SKM-1 (cell line): ENCODE measurements around the gene CCNL2.
"Not testable (repeated sequence)": the region's sequence is repeated elsewhere in the genome, so short reads cannot be mapped to it uniquely, and the experiment has no call there.

Experiments used
- DNase-seq: peaks from one replicate; lab custom pipeline; 2025; ENCODE audit not compliant: unreplicated experiment; lab: John Stamatoyannopoulos, UW

Gene CCNL2

DNA sequence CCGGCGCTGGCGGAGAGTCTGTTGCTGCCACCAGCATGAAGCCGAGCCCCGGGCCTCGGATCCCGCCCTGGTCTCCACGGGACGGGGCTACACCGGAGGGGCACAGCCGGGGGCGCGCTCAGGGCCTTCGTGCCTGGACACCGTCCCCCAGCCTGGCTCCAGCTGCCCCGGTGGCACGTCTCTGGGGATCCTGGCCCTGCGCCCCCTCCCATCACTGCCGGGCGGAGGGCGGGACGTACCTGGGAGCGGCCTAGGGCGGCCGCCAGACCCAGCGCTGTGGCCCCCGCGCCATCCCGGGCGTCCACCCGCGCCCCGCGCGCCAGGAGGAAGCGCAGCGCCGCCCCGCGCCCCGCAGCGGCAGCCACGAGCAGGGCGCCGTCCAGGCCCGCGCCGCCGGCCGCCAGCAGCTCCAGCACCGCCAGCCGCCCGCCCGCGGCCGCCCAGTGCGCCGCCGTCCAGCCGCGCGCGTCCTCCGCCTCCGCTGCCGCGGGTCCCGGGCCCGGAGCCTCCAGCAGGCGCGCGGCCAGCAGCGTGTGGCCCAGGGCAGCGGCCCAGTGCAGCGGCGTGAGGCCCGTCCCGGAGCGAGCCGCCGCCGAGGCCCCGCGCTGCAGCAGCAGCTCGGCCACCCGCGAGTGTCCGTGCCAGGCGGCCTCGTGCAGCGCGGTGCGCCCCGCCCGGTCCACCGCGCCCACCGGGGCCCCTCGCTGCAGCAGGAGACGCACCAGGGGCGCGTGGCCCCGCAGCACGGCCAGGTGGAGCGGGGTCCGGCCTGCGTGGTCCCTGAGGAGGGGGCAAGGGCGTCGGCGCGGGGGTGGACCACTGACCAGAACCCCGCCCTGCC is 20.9 kb upstream of the CCNL2 start:
- DNase-seq, result no peak

DNA sequence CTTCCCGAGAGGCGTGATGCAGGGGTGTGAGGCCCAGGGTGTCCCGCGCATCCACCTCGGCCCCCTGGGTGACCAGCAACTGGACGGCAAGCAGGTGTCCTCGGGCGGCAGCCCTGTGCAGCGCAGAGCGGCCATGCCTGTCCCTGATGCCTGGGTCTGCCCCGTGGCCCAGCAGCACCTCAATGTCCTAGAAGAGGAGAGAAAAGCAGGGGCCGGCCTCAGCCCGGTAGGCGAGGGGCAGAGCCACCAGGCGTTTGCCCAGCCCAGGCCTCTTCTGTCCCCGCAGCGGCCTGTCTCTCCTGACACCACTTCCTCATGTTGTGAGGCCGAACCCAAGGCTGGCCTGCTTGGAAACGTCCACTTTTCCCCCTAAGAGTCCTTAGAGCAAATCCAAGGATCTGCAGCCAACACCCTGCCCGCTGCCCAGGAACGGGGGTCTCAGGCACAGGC is 20.3 kb upstream of the CCNL2 start:
- DNase-seq, result no peak

DNA sequence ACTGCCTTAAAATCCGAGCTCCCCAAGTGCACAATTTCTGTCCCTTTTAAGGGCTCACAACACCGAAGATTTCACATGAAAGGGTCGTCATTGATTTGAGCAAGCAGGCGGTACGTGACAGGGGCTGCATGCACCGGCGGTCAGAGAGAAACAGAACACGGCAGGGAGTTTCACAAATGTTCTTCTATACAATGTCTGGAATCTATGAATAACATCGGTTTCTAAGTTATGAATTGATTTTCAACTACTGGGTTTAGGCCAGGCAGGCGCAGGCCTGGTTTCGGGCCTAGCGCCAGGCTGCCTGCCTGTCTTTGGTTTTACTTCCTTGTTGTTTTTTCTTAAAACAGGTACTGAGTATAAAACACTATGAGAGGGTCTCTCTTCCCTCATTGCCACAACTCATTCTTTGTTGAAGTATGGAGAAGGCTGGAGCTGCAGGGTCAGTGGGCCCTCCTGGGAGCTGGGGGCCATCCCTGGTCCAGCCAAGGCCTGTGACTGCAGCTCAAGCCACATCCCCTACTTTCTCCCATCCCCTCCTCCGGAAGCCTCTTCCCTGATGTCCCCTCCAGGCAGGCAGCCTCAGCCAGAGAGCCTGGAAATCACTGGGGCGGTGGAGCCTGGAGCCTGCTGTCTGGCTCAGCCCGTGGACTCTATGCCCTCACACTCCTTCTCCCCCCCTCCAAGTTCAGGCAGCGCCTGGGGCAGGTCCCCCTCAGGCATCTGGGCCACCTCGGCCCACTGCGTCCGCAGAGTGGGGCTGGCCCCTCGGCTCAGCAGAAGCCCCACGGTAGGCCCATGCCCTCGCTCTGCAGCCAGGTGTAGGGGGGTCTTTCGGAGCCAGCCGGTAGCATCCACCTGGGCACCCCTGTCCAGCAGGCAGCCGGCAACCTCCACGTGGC is 19.6 kb upstream of the CCNL2 start:
- DNase-seq, result no peak

DNA sequence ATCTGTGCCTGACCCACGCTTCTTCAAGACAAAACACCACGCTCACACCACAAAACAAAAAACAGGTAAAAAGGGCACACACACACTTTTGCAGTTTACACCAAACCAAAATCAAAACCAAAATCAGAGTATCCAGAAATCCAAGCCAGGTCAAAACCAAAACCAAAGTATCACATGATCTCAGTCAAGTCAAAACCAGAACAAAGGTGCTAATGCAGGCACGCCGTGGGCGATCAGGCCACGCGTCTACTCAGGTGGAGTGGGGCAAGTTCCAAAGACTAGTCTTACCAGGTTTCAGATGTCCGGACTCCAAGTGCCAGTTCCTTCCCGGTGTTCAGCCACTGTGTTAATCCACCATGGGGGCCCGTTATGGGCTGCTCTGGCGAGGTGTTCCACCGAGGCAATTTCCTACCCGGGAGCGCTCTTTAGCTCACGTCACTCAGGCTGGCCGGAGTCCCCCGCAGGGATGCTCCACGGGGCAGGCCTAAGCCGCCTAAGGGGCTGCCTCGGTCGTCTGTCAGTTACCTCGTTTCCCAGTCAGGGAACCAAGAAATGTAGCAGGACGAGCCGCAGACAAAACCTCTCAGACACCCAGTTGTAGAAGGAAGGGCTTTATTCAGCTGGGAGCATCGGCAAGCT is 18.8 kb upstream of the CCNL2 start:
- not testable (repeated sequence) for DNase-seq

DNA sequence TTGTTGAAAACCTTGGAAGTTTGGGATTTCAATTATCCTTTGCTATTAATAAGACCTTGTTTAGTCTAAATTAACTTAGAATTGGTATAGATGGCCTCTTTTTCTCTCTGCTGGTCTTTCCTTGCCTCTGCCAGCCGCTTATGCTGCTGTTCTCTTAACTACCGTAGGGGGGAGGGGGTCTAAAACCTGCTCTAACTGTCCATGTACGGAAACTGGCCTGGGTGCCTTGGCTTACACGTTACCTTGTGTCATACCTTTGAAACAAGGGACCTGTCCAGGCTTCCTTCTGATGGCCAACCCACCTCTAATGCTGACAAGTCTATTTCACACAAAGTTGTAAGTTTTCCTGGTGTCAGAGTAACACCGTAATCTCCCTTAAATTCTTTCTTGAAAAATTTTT is 18.3 kb upstream of the CCNL2 start:
- not testable (repeated sequence) for DNase-seq

DNA sequence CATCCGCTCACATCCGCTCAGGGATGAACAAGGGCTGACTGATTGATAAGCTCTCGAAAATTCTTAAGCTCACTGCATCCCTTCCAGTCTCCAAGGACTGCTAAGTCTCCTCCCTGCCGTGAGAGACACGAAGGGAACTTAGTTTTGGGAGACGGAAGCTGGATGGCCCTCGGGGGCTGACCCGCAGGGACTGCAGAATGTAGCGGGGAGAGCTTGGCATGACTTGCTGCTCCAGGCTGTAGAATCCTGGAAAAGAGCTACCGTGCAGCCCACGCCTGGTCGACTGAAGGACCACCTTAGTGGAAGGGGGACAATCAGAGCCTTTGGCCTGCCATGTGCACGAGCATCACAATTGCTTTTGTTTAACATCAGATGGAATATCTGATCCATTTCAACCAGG is 16.6 kb upstream of the CCNL2 start:
- no peak for DNase-seq

DNA sequence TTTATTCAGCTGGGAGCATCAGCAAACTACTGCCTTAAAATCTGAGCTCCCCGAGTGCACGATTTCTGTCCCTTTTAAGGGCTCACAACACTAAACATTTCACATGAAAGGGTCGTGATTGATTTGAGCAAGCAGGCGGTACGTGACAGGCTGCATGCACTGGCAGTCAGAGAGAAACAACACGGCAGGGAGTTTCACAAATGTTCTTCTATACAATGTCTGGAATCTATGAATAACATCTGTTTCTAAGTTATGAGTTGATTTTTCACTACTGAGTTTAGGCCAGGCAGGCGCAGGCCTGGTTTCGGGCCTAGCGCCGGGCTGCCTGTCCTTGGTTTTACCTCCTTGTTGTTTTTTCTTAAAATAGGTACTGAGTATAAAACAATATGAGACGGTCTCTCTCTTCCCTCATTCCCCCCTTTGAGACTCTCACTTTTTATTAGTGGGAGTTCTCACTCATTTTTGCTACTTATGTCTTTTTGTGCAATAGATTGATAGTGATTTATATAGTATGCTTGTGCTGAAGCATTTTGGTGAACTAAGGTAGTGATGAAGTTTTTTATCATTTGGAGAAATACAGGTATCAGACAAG is 13.3 kb upstream of the CCNL2 start:
- not testable (repeated sequence) for DNase-seq

- no peak for DNase-seq
These were observed 12.5 kb upstream of the CCNL2 start for GRCh38 chr1:1411626-1412025.

- not testable (repeated sequence) for DNase-seq
These were observed 11.1 kb upstream of the CCNL2 start for GRCh38 chr1:1410238-1410637.

DNA sequence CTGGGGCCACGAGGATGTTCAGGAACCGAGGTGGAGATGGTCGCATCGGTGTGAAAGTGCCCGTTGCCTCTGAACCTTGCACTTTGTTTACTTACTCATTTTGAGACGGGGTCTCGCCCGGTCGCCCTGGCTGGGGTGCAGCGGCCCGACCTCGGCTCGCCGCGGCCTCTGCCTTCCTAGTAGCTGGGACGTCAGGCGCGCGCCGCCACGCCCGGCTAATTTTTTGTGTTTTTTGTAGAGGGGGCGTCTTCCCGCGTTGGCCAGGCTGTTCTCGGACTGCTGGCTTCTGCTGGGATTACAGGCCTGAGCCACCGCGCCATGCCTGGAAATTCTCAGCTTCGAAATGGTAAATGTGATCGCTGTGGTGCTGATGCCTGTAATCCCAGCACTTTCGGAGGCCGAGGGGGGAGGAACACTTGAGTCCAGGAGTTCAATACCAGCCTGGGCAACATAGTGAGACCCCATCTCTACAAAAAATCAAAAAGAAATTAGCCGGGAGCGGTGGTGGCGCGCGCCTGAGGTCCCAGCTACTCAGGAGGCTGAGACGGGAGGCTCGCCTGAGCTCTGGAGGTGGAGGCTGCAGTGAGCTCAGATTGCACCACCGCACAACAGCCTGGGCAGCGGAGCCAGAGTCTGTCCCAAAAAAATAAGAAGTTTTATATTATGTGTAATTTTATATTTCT is 8.6 kb upstream of the CCNL2 start:
- no peak for DNase-seq

GRCh38 chr1:1406821-1407635 is 7.9 kb upstream of the CCNL2 start, which contains the start of gene MRPL20:
Gene MRPL20, minus strand, starts transcription at chr1:1407293. Its CDS starts 76 bp downstream, at chr1:1407217.
- peak; percentile 61 for DNase-seq

DNA sequence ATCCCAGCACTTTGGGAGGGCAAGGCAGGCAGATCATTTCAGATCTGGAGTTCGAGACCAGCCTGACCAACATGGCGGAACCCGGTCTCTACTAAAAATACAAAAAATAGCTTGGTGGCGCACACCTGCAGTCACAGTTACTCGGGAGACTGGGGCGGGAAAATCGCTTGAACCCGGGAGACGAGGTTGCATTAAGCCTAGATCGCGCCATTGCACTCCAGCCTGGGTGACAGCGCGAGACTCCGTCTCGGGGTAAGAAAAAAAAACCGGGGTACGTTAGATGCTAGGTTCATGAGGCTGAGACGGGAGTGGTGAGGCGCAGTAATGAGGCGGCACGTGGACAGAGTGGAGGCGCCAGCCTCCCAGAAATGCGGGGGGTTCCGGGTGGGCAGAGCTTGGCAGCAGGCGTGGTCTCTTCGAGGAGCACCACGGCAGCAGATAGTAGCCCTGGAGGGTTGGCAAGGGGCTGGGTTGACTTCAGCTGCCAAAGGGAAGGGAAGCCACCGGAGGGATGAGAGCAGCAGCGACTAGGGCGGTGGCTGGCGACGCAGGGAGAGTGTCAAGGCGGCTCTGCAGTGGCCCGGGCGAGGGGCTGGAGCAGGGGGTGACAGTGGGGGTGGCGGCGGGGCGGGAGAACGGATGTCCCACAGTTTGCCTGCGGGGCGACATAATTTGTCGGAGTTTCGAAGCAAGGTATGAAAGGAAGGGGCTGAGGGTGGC is 7.1 kb upstream of the CCNL2 start:
- DNase-seq, result no peak

GRCh38 chr1:1403653-1404052 is 4.5 kb upstream of the CCNL2 start:
- no peak for DNase-seq

GRCh38 chr1:1402901-1403392 is 3.8 kb upstream of the CCNL2 start:
- not testable (repeated sequence) for DNase-seq

DNA sequence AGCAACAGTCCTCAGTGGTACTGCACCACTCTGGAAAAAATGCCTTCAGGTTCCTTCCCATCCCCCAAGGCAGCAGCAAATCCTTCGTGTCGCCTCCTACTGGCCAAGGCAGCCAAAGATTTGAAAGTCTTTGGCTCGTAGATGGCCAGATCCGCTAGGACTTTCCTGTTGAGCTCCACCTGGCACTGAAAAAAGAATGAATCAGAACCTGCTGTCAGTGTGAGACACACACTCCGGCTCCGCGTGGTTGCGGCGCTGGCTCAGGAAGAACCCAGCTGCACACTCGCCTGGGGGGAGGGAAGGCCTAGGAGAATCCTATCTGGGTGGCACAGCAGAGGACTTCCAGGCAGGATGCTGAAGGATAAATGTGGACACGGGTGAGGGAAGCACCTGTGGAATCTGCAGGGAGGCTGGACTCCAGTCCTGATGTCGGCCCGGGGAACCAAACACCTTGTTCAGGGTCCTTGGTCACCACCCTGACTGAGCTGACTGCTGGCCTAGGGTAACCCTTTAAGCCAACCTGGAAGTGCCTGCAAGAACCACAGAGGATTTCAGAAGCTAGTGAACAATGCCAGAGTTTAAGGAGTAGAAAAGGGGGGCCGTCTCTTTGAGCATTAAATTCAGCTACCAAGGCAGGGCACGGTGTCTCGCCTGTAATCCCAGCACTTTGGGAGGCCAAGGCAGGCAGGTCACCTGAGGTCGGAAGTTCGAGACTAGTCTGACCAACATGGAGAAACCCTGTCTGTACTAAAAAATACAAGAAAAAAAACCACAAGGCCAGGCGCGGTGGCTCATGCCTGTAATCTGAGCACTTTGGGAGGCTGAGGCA is 3.2 kb upstream of the CCNL2 start:
- peak; percentile 33 for DNase-seq

DNA sequence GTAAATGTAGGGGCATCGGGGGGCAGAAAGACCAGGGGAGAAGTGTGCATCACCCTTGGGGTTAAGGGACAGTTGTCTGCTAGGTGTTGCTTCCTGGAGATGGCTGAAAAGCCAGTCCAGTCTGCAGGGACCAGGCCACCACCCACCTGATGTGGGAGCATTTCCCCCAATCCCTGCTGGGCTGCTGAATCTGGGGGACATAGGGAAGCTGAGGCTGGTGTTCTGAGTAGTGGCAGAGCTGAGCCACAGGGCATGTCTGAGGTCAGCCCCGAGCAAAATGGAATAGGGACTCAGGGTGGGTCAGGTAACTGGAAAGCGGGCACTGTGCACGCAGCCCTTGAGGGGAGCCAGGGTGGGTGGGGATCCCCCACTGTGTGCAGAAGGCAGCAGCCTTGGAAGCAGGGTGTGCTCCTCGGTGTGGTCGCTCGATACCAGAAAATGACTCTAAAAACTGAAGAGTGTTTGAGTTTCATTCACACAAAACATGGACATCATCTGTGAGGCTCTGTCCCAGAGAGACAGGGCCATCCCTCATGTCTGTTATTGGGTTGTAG is 2.4 kb upstream of the CCNL2 start:
- DNase-seq, result no peak
